ENCODE measurements around the gene SPOCK2.

The SPOCK2 gene

DNA sequence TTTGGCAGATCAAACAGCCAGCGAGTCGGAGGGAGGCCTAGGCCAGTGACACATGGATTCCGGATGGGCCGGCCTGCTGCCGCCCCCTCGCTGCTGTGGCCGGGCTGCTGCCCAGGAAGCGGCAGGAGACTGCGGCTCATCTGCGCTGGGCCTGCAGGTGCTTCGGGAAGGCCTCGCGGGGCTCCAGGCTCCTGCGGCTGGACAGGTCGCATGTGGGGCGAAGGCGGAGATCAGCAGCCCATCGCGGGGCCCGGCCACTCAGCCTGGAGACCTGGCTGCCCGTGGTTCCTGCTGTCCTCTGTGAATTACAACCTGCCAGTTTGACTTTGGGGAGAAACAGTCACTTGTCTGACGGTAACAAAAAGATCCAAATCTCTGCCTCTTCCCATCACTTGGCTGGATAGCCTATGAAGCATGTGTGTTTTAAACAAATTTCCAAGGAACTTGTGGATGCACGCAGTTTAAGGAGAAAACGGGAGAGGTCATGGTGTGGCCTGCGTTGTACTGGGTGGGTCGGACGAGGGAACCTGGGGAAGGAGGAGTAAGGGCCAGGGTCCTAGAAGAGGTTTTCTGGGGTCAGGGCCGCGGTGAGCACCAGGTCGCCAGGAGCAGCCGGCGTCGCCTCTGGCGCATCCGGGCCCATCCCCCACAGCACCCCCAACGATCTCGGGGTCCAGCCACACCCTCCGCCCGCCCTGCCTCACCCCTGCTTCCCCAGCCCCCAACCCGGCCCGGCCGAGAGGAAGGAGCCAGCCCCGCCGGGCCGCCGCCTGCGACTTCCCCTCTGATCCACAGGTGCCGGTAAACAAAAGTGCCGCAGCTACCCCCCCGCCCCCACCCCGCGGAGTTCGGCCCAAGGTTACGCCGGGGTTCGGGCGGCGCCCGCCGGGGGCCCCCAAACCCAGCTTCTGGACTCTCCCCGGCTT, 1.6 kb downstream of the SPOCK2 start:
- DNase-seq, result no peak

- no peak for DNase-seq
Observed at GRCh38 chr10:72085864-72086465, 2.4 kb downstream of the SPOCK2 start.

GRCh38 chr10:72085166-72085565, 3.2 kb downstream of the SPOCK2 start:
- no peak for DNase-seq

DNA sequence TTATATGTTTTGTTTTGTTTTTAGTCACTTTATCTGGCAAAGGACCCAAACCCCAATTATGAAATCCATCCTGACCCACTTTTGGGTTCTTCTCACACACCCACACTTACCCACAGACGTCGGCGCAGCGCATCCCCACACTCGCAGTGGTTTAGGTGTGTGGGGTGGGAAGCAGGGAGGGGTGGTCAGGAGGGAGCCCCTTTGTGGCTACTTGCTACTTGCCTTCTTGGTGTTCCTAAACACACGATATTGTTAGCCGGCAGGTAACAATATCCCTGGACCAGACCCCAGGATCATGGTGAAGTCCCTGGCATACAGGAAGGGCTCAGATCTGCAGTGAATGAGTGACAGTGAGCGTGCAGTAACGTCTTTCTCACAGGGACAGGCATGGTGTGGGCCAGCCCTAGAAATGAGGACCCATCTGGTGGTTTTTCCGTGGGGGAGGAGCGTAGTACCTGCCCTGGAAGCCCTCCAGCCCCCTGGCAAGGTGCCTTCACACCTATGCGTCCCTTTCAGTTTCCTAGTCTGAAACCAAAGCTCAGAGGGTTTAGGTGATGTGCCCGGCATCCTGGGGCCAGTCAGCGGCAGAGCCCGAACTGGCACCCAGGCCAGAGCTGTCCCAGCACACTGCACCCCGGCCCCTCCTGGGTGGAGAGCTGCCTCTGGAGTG, 4.4 kb downstream of the SPOCK2 start:
- DNase-seq, result no peak

GRCh38 chr10:72082856-72083789, 5.2 kb downstream of the SPOCK2 start:
- no peak for DNase-seq

- no peak for DNase-seq
Observed at GRCh38 chr10:72081772-72082590, 6.4 kb downstream of the SPOCK2 start.

GRCh38 chr10:72081210-72081609, 7.1 kb downstream of the SPOCK2 start:
- no peak for DNase-seq

DNA sequence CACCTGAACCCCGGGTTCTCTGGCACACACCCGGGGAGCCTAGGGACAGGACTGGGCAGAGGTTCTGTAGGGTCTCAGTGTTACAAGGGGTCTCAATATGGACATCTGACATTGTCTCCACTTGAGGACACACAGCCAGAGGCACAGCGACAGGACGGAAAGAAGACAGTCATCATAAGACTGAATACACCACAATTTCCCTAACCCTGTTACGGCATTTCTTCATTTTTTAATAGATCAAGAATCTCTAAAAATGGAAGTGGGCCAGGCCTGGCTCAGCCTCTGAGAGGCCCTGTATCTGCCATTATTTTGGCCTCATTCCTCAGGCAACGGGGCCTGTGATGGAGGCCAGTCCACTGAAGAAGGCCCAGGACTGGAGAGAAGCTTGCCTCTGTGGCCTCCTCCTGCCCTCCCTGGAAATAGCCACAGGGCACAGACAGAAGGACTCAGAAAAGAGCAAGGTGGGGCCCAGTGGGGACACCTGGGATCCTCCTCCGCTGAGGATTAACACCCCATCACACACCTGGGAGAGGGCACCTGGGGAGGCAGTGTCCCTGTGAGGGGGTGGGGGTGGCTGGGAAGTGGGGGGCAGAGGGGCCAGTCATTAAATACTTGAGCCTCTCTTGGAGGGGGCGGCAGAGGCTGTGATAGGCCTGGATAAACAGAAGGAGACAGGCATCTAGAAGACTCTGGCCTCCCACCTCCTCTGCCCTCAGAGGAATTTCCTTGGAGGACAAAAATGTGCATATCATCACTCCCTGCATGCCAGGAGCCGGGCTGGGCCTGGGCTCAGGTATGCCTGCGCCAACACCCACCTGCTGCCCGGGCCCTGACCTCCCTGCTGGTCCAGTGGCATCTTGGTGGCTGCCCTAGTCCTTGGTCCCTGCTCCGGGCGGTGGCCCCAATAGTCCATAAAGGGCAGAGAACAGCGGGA, 8.0 kb downstream of the SPOCK2 start:
- no peak for DNase-seq

DNA sequence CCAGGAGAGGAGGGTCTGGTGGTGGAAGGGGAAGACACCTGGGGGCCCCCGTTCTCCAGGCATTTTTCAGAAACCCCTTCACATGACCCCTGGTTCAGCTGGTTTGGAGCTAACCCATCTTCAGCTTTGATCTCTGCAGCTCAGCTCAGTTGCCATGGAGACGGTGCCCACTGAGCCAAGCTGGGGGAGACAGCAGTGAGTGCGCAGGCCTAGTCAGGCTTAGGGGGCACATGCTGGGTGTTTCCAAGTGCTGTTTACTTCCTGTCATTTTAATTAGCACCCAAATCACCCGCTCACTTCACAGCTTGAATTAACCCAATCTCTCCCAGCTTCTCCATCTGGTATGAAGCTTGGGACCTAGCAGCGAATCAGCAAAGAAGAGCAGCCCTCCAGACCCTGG, 9.0 kb downstream of the SPOCK2 start:
- DNase-seq, result no peak

DNA sequence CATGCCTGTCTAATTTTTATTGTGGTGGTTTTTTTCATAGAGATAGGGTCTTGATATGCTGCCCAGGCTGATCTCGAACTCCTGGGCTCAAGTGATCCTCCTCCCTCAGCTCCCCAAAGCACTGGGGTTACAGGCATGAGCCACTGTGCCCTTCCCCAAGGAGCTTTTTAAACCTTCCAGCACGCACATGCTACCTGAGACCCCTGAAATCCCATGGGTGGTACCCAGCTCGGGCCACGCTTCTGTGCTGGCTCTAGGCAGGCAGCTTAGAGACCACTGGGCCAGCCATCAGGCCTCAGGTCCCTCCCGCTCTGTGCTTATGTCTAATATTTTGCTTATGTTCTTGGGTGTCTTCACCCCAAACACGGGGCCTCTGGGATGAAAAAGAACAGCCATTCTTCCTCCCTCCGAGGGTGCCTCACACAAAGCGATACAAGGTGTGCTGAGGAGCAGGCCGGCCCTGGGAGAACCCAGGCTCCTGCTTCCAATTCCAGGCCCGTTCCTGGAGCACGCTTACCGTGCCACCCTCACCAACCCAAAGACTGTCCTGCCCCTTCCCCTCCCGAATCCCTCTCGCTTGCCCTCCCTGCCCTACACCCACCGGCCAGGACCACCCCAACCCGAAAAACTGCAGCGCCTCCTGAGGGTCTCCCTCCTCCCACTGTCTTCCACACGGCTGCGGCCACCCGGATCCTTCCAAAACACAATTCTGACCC, 10.9 kb downstream of the SPOCK2 start:
- no peak for DNase-seq

DNA sequence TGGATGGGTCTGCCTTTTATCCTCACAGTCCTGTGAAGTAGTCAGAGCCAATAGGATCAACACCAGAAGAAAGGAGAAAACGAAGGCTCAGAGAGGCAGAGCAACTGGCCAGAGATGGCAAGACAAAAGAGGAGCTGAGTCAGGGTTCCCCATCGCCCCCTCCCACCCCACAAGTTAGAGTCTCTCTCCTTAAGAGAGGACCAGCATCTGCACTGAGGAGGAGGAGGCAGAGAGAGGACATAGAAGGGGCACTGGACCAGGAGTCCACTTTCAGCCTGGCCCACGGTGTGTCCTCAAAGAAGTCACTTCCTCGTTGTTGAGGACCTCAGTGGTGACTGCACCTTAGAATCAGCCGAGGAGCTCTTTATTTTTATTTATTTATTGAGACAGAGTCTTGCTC, 11.6 kb downstream of the SPOCK2 start:
- DNase-seq, result no peak

- DNase-seq, result no peak
Observed at GRCh38 chr10:72075376-72076115, 12.8 kb downstream of the SPOCK2 start.

- no peak for DNase-seq
Observed at GRCh38 chr10:72074574-72075375, 13.6 kb downstream of the SPOCK2 start.

DNA sequence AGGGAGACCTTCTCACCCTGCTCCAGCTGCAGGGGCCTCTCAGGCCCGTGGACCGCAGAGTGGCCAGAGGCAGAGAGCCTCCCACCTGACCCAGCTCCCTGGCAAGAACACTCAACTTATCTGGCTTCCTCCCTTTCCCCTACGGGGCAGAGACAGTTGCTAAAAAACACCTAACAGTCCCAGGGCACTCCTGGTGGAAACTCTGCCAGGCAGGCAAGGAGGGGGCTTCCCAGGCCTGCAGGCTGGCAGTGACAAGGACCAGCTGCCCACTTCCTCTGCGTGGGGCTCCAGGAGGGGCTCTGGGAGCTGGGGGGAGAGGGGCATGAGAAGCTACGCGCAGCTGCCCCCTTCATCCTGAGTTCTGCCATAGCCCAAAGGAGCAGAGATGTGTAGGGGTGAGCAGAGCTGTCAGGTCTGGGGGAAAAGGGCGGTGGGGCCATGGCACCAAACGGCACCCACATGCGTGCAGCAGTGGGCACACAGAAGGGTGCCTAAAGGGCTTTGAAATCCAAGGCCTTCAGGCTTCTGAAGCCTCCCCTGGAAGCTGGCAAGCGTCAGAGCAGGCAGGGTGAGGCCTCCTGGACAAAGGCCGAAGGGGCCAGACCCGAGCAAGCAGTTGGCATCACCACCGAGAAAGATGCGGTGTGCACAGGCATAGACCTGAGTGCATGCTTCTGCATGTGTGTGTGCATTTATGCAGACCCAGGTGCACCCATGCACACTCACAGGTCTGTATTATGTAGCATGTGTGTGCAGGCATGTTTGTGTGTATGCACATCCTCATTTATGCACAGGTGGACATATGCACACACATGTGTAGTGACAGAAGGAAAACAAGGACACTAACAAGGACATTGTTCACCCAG, 14.4 kb downstream of the SPOCK2 start:
- DNase-seq, result no peak

GRCh38 chr10:72072639-72073038, 15.7 kb downstream of the SPOCK2 start:
- DNase-seq, result no peak

DNA sequence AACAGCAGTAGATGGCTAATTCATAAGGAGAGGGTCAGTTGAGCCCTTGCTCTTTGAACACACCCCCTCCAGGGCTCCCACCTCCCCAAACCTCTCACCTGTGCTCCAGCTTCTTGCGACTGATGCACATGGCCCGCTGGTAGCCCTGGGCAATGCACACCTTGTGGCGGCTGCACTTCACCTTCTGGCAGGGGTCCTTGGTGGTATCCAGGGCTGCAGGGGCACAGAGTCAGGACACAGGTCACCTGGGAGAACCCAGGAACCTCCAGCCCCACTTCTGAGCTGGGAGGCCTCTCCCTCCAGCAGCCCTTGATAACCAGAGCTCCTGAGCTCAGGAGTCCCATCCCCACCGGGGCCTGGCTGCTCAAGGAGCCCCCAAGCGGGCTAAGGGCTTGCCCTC, 16.3 kb downstream of the SPOCK2 start:
- no peak for DNase-seq
